ENCODE data around the gene ASCC1. TPM values are rescaled to one million over a fixed set of nuclear protein-coding genes. Genes with fewer than 3 reads are reported as not detected.

ASCC1 gene
- total and polyA plus RNA-seq, 2 of the 13 experiments (the other 11 are each of a cell fraction or from before 2014, with no cell fraction given): 21.6 to 30.1 TPM

DNA sequence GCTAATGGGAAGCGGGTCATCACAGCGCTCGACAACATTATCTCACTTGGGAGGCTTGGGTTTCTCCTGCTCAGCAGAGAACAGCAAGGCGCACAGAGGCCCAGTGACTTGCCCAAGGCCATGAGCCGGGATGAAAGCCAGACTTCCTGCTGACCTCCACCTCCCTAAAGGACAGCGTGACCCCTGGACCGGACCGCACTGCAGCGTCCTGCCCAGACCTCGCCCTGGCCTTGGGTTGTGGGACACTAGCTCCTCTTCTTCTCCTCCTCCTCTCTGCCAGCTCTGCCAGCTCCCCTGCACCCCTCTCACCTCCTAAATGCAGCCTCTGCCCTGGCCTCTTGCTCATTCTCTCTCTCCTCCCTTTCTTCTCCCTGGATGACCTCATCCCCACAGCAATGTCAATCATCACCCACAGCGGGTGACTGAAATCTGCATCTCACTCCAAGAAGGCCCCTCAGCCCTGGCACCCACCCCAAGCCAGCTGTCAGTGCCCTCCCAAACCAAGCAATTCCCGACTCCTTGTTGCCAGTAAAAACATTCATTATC, 147.1 kb downstream of the ASCC1 start (continued):
- TF ChIP-seq, protein P1, sequence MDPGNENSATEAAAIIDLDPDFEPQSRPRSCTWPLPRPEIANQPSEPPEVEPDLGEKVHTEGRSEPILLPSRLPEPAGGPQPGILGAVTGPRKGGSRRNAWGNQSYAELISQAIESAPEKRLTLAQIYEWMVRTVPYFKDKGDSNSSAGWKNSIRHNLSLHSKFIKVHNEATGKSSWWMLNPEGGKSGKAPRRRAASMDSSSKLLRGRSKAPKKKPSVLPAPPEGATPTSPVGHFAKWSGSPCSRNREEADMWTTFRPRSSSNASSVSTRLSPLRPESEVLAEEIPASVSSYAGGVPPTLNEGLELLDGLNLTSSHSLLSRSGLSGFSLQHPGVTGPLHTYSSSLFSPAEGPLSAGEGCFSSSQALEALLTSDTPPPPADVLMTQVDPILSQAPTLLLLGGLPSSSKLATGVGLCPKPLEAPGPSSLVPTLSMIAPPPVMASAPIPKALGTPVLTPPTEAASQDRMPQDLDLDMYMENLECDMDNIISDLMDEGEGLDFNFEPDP (CRISPR knock-in tag; conservative IDR thresholded peaks at IDR 0.05): no peak
- peak; percentile 52 for TF ChIP-seq GABPB1 (CRISPR knock-in tag; IDR thresholded peaks at IDR 0.05)
- TF ChIP-seq ZBTB20 (CRISPR knock-in tag; IDR thresholded peaks at IDR 0.05; ENCODE audit: borderline replicate concordance, low read depth): 0 out of 2 replicates have a peak, but pooled peaks have one; percentile 44
- TF ChIP-seq, protein P2, sequence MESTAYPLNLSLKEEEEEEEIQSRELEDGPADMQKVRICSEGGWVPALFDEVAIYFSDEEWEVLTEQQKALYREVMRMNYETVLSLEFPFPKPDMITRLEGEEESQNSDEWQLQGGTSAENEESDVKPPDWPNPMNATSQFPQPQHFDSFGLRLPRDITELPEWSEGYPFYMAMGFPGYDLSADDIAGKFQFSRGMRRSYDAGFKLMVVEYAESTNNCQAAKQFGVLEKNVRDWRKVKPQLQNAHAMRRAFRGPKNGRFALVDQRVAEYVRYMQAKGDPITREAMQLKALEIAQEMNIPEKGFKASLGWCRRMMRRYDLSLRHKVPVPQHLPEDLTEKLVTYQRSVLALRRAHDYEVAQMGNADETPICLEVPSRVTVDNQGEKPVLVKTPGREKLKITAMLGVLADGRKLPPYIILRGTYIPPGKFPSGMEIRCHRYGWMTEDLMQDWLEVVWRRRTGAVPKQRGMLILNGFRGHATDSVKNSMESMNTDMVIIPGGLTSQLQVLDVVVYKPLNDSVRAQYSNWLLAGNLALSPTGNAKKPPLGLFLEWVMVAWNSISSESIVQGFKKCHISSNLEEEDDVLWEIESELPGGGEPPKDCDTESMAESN (CRISPR knock-in tag; conservative IDR thresholded peaks at IDR 0.05): 0 out of 2 replicates have a peak, but pooled peaks have one; percentile 14
- no peak for TF ChIP-seq GATA4 (IDR thresholded peaks at IDR 0.05; ENCODE audit: borderline replicate concordance, low read depth)
- TF ChIP-seq ZSCAN9 (CRISPR knock-in tag; IDR thresholded peaks at IDR 0.05; ENCODE audit: borderline replicate concordance): no peak
- TF ChIP-seq, protein P3, sequence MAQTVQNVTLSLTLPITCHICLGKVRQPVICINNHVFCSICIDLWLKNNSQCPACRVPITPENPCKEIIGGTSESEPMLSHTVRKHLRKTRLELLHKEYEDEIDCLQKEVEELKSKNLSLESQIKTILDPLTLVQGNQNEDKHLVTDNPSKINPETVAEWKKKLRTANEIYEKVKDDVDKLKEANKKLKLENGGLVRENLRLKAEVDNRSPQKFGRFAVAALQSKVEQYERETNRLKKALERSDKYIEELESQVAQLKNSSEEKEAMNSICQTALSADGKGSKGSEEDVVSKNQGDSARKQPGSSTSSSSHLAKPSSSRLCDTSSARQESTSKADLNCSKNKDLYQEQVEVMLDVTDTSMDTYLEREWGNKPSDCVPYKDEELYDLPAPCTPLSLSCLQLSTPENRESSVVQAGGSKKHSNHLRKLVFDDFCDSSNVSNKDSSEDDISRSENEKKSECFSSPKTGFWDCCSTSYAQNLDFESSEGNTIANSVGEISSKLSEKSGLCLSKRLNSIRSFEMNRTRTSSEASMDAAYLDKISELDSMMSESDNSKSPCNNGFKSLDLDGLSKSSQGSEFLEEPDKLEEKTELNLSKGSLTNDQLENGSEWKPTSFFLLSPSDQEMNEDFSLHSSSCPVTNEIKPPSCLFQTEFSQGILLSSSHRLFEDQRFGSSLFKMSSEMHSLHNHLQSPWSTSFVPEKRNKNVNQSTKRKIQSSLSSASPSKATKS (CRISPR knock-in tag; IDR thresholded peaks at IDR 0.05): no peak
- TF ChIP-seq FOXK2 (IDR thresholded peaks at IDR 0.05): no peak
- TF ChIP-seq, protein P4, sequence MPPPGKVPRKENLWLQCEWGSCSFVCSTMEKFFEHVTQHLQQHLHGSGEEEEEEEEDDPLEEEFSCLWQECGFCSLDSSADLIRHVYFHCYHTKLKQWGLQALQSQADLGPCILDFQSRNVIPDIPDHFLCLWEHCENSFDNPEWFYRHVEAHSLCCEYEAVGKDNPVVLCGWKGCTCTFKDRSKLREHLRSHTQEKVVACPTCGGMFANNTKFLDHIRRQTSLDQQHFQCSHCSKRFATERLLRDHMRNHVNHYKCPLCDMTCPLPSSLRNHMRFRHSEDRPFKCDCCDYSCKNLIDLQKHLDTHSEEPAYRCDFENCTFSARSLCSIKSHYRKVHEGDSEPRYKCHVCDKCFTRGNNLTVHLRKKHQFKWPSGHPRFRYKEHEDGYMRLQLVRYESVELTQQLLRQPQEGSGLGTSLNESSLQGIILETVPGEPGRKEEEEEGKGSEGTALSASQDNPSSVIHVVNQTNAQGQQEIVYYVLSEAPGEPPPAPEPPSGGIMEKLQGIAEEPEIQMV (CRISPR knock-in tag; IDR thresholded peaks at IDR 0.05; ENCODE audit: low read depth): peak; percentile 77; the same call in 1 of the 2 replicates
- no peak for TF ChIP-seq POLR2AphosphoS2 (IDR thresholded peaks at IDR 0.05; ENCODE audit: low read depth, low read length)
- no peak for TF ChIP-seq ZNF589 (CRISPR knock-in tag; conservative IDR thresholded peaks at IDR 0.05)
- TF ChIP-seq, protein P5, sequence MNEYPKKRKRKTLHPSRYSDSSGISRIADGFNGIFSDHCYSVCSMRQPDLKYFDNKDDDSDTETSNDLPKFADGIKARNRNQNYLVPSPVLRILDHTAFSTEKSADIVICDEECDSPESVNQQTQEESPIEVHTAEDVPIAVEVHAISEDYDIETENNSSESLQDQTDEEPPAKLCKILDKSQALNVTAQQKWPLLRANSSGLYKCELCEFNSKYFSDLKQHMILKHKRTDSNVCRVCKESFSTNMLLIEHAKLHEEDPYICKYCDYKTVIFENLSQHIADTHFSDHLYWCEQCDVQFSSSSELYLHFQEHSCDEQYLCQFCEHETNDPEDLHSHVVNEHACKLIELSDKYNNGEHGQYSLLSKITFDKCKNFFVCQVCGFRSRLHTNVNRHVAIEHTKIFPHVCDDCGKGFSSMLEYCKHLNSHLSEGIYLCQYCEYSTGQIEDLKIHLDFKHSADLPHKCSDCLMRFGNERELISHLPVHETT (CRISPR knock-in tag; conservative IDR thresholded peaks at IDR 0.05): no peak
- TF ChIP-seq PCBP1 (IDR thresholded peaks at IDR 0.05; ENCODE audit: borderline replicate concordance, low read depth, low read length): no peak
- no peak for TF ChIP-seq ZNF607 (CRISPR knock-in tag; IDR thresholded peaks at IDR 0.05; ENCODE audit: borderline replicate concordance)
- TF ChIP-seq ZNF749 (CRISPR knock-in tag; IDR thresholded peaks at IDR 0.05; ENCODE audit: borderline replicate concordance): no peak
- peak; percentile 82 for TF ChIP-seq HDAC2 (CRISPR knock-in tag; IDR thresholded peaks at IDR 0.05)
- TF ChIP-seq ZNF441 (CRISPR knock-in tag; IDR thresholded peaks at IDR 0.05; ENCODE audit: borderline replicate concordance): no peak
- TF ChIP-seq, protein P6, sequence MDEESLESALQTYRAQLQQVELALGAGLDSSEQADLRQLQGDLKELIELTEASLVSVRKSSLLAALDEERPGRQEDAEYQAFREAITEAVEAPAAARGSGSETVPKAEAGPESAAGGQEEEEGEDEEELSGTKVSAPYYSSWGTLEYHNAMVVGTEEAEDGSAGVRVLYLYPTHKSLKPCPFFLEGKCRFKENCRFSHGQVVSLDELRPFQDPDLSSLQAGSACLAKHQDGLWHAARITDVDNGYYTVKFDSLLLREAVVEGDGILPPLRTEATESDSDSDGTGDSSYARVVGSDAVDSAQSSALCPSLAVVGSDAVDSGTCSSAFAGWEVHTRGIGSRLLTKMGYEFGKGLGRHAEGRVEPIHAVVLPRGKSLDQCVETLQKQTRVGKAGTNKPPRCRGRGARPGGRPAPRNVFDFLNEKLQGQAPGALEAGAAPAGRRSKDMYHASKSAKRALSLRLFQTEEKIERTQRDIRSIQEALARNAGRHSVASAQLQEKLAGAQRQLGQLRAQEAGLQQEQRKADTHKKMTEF (CRISPR knock-in tag; IDR thresholded peaks at IDR 0.05): peak; percentile 27; the same call in 1 of the 2 replicates
- no peak for TF ChIP-seq ZNF546 (CRISPR knock-in tag; conservative IDR thresholded peaks at IDR 0.05)
- TF ChIP-seq POLR2G (IDR thresholded peaks at IDR 0.05; ENCODE audit: low read depth, low read length): no peak

Data from HepG2 (cell line).